NOMO-1 treated with dmso at 0.1 percent for 144 hours (cell line): ENCODE results near the gene OR5K4.

Experiments used
- DNase-seq: peaks from one replicate; lab custom pipeline; 2025; ENCODE audit not compliant: unreplicated experiment; lab: John Stamatoyannopoulos, UW

Gene OR5K4

GRCh38 chr3:98353554-98353953 is at the start of gene OR5K4:
OR5K4 (plus strand) TSS chr3:98353854; CDS start chr3:98353854, 0 bp downstream.
- no peak for DNase-seq

GRCh38 chr3:98322101-98322500 is 31.6 kb upstream of the OR5K4 start:
- DNase-seq, result no peak

GRCh38 chr3:98322686-98323085 is 31.0 kb upstream of the OR5K4 start:
- no peak for DNase-seq

- no peak for DNase-seq
These were observed 30.2 kb upstream of the OR5K4 start for GRCh38 chr3:98323425-98323824.

- DNase-seq, result no peak
These were observed 28.6 kb upstream of the OR5K4 start for GRCh38 chr3:98325055-98325454.

GRCh38 chr3:98326105-98326893 is 27.4 kb upstream of the OR5K4 start:
- no peak for DNase-seq

GRCh38 chr3:98326945-98327344 is 26.7 kb upstream of the OR5K4 start:
- no peak for DNase-seq

- DNase-seq, result no peak
These were observed 24.7 kb upstream of the OR5K4 start for GRCh38 chr3:98328933-98329332.

- DNase-seq, result no peak
These were observed 24.1 kb upstream of the OR5K4 start for GRCh38 chr3:98329392-98330124.

GRCh38 chr3:98331329-98331728 is 22.3 kb upstream of the OR5K4 start:
- DNase-seq, result no peak

- no peak for DNase-seq
These were observed 19.6 kb upstream of the OR5K4 start for GRCh38 chr3:98333989-98334606.

GRCh38 chr3:98339031-98339430 is 14.6 kb upstream of the OR5K4 start:
- DNase-seq, result no peak

- no peak for DNase-seq
These were observed 11.9 kb upstream of the OR5K4 start for GRCh38 chr3:98341758-98342157.

- DNase-seq, result no peak
These were observed 9.8 kb upstream of the OR5K4 start for GRCh38 chr3:98343647-98344507.

- DNase-seq, result no peak
These were observed 3.6 kb upstream of the OR5K4 start for GRCh38 chr3:98350082-98350481.

- DNase-seq, result no peak
These were observed 5.6 kb downstream of the OR5K4 start for GRCh38 chr3:98359250-98359649.

- DNase-seq, result no peak
These were observed 6.5 kb downstream of the OR5K4 start for GRCh38 chr3:98359993-98360675.

- no peak for DNase-seq
These were observed 7.0 kb downstream of the OR5K4 start for GRCh38 chr3:98360681-98361080.

- no peak for DNase-seq
These were observed 7.6 kb downstream of the OR5K4 start for GRCh38 chr3:98361289-98361688.

GRCh38 chr3:98367464-98368246 is 14.0 kb downstream of the OR5K4 start:
- no peak for DNase-seq
